ENCODE data around the gene PIAS1.
A peak's percentile ranks its signal among the peaks of the same experiment; 100 is the strongest.
"Not testable (repeated sequence)": the region's sequence is repeated elsewhere in the genome, so short reads cannot be mapped to it uniquely, and the experiment has no call there.

PIAS1 gene

DNA sequence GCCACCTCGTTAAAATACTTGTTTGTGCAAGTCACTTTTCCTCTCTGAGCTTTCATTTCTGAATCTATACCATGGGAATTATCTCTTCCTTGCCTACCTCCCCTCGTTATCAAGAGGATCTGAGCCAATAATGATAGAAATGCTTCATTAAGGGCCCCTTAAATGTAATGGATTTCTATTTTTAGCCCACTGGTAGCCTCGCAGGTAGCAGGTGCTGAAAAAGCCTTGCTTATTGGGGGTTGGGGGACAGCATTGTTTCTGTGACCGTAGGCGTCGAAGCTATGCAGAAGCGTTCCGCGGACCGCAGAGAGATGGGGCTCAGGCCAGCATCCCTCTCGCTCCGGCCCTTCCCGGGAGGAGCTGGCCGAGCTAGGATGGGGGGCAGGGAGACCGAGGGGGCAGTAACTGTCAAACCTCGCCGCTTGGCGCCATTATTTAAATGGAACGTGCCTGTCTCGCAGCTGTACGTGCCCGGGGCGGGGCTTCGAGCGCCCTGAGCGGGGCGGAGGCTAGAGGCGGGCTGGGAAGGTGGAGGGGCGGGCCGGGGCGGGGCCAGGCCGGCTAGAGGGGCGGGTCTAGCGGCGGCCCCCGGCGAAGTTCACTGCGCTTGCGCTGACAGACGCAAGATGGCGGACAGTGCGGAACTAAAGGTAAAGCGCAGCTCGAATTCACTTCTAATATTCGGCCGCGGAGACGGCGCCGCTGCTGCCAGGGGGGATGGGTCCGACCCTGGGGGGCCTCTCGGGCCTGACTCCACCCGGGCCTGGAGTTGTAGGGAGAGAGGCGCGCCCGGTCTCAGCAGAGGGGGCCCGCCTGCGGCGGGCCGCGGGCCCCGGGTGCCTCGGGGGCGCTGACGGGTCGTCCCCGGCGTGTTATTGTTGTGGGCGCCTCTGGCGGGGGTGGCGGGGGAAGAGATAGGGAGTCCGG, at the start of gene PIAS1:
PIAS1 (plus strand) TSS at position 615 of the 927 bp plus-strand sequence; CDS start at position 627, 12 bp downstream.
- Histone ChIP-seq H3K27me3 (ENCODE audit: low read depth) (no peaks in the 10 kb centered on the region), H3K9me3 (no peaks in the 10 kb centered on the region), H3K4me1 (peaks cover 41% of the 10 kb centered on the region), H3K36me3 (replicated peaks) (no peaks in the 10 kb centered on the region), H3K4me3 (peak within 1 kb of the TSS; percentile 83)
- peak; percentile 99 to 100 for DNase-seq (ENCODE audit: low spot score in 2 of 2)
- in situ Hi-C loops (cut with MboI; ENCODE audit: low sequenced_read_pairs), result no loop called here

DNA sequence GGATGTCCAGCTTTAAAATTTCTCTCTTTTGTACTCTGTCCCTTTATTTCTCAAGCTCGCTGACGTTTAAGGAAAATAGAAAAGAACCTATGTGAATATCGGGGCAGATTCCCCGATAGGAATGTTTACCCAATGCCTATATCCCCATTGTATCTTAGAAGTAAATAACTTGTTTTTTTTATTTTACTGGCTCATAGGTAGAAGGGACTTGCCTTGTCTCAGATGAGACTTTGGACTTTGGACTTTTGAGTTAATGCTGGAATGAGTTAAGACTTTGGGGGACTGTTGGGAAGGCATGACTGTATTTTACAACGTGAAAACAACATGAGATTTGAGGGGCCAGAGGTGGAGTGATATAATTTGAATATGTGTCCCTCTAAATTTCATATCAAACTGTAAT, 46.5 kb upstream of the PIAS1 start:
- H3K36me3 ChIP-seq (replicated peaks); H3K9me3 ChIP-seq; in situ Hi-C loops (cut with MboI; ENCODE audit: low sequenced_read_pairs); H3K4me3 ChIP-seq; DNase-seq (ENCODE audit: low spot score in 2 of 2); H3K4me1 ChIP-seq; H3K27me3 ChIP-seq (ENCODE audit: low read depth): not testable (repeated sequence)

DNA sequence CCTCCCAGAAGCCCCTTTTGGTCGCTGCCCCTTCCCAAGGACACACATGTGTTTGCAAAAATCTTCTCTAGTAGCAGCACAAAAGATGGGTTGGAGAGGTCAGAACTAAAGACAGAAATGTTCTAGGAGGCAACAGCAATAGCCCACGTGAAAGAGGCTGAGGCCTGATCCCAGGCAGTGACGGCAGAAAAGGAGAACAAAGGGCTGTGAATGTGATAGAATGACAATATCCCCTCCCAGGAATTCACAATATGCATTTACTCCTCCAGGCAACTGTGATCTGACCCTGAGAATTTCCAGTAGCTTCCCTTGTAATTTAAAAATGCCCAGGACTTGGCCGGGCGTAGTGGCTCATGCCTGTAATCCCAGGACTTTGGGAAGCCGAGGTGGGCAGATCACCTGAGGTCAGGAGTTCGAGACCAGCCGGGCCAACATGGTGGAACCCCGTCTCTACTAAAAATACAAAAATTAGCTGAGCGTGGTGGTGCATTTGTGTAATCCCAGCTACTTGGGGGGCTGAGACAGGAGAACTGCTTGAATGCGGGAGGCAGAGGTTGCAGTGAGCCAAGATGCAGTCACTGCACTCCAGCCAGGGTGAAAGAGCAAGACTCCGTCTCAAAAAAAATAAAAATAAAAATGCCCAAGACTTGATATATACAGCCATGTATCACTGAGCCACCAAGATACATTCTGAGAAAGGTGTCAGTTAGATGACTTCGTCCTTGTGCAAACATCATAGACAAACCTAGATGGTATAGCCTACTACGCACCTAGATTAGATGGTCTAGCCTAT, 43.6 kb upstream of the PIAS1 start:
- Histone ChIP-seq H3K27me3 (ENCODE audit: low read depth) (peaks cover 2% of the 10 kb centered on the region; the same call in 1 of the 2 replicates), H3K9me3 (no peaks in the 10 kb centered on the region), H3K4me1 (no peaks in the 10 kb centered on the region), H3K36me3 (replicated peaks) (no peaks in the 10 kb centered on the region), H3K4me3 (no peak overlapping the region)
- peak; percentile 55 to 66 for DNase-seq (ENCODE audit: low spot score in 2 of 2)
- in situ Hi-C loops (cut with MboI; ENCODE audit: low sequenced_read_pairs), result no loop called here

DNA sequence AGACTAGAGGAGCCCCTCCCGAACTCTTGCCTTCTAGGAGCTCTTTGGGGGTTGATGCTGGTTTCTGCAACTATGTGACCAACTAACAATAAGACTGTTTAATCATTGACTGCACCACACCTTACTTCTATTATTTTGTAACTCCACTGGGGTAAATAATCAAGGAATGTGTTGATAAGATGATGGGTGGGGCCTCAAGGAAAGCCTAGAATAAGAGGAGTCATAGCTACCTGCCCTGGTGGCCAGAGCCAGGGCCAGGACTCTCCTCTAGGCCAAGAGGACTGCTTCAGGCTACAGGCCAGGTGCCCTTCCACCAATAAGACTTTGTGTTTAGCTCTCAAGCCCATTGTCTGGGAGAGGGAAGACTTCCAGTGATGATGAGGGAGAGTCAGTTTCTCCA, 41.2 kb upstream of the PIAS1 start:
- H3K36me3 ChIP-seq (replicated peaks), result no peaks in the 10 kb centered on the region
- H3K9me3 ChIP-seq, result no peaks in the 10 kb centered on the region
- peaks cover 2% of the 10 kb centered on the region; the same call in 1 of the 2 replicates for H3K27me3 ChIP-seq (ENCODE audit: low read depth)
- in situ Hi-C loops (cut with MboI; ENCODE audit: low sequenced_read_pairs), result no loop called here
- no peak overlapping the region for H3K4me3 ChIP-seq
- DNase-seq (ENCODE audit: low spot score in 2 of 2), result no peak
- no peaks in the 10 kb centered on the region for H3K4me1 ChIP-seq

DNA sequence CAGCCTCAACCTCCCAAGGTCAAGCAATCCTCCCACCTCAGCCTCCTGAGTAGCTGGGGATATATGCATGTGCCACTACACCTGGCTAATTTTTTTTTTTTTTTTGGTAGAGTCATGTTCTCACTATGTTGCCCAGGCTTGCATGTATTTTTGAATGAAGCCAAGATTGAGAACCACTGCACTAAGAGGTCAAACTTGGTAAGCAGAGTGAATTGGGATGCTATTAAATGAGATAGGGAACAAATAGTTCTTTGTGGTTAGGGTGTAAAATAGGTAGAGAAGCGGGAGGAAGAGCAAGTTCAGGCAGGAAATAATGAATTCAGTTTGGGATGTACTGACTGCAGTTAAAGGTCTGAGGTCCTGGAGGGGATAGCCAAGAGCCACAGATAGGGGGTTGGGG, 39.9 kb upstream of the PIAS1 start:
- H3K36me3 ChIP-seq (replicated peaks), result no peaks in the 10 kb centered on the region
- in situ Hi-C loops (cut with MboI; ENCODE audit: low sequenced_read_pairs), result no loop called here
- peaks cover 2% of the 10 kb centered on the region; the same call in 1 of the 2 replicates for H3K27me3 ChIP-seq (ENCODE audit: low read depth)
- no peaks in the 10 kb centered on the region for H3K9me3 ChIP-seq
- no peak for DNase-seq (ENCODE audit: low spot score in 2 of 2)
- no peak overlapping the region for H3K4me3 ChIP-seq
- no peaks in the 10 kb centered on the region for H3K4me1 ChIP-seq

DNA sequence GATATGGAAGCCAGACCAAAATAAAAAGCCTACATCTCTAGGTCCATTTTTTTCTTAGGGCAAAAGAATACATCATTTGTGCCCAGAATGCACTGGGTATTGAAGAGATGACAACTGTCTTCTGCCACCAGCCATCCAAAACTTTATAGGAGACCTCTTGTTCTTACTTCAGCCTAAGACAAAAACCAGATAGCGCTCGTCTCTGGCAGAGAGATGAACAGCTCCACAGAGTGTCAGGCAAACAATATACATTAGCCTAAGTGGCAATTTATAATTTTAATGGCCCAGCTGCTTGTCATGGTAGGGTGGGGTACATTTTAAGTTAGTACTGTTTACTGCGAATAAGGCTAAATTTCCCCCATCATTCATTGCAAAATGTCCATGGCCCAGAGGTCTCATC, 38.9 kb upstream of the PIAS1 start:
- no peaks in the 10 kb centered on the region for H3K9me3 ChIP-seq
- no peaks in the 10 kb centered on the region for H3K36me3 ChIP-seq (replicated peaks)
- in situ Hi-C loops (cut with MboI; ENCODE audit: low sequenced_read_pairs), result no loop called here
- peaks cover 2% of the 10 kb centered on the region; the same call in 1 of the 2 replicates for H3K27me3 ChIP-seq (ENCODE audit: low read depth)
- H3K4me3 ChIP-seq, result no peak overlapping the region
- no peak for DNase-seq (ENCODE audit: low spot score in 2 of 2)
- no peaks in the 10 kb centered on the region for H3K4me1 ChIP-seq

DNA sequence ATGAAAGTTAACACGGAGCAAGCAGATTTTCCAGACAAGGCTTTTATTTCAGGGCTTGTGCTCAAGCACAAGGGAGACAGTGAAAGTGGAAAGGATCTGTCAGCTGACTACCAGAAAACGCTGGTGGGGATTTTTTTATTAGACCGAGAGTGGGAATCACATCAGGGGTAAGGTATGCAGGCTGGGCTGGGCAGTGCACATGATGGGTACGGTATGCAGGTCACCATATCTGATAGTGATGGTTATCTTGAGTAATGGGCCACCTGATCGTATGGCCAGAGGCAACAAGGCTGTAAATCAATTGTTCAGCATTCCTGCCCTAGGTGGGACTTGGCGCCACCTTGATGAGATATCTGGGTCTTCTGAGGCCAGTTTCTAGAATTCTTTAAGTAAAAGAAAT, 36.9 kb upstream of the PIAS1 start:
- H3K36me3 ChIP-seq (replicated peaks), result no peaks in the 10 kb centered on the region
- H3K4me1 ChIP-seq, result no peaks in the 10 kb centered on the region
- no peak for DNase-seq (ENCODE audit: low spot score in 2 of 2)
- peaks cover 2% of the 10 kb centered on the region; the same call in 1 of the 2 replicates for H3K27me3 ChIP-seq (ENCODE audit: low read depth)
- H3K4me3 ChIP-seq, result no peak overlapping the region
- in situ Hi-C loops (cut with MboI; ENCODE audit: low sequenced_read_pairs), result no loop called here
- H3K9me3 ChIP-seq, result no peaks in the 10 kb centered on the region

DNA sequence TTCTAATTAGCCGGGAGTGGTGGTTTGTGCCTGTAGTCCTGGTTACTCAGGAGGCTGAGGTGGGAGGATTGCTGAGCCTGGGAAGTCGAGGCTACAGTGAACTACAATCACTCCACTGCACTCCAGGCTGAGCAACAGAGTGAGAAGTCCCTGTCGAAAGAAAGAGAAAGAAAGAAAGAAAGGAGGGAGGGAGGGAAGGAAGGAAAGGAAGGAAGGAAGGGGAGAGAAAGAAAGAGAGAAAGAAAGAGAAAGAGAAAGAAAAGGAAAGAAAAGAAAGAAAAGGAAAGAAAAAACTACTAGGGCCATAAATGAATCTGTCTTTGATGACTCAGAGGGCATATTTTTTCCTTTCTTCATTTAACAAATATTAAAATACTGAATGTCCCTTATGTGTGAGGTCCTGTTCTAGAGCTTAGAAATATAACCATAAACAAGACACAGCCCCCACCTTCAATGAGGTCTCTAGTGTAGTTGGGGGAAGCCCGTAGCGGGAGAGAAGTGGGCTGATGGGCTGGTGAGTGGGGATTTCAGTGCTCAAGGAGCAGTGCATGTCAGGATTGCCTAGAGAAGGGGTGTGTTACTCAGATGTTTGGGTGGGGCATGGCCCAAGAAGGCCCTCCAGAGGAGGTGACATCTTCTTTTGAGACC, 35.2 kb upstream of the PIAS1 start:
- H3K9me3 ChIP-seq, result no peaks in the 10 kb centered on the region
- in situ Hi-C loops (cut with MboI; ENCODE audit: low sequenced_read_pairs), result no loop called here
- DNase-seq (ENCODE audit: low spot score in 2 of 2), result no peak

DNA sequence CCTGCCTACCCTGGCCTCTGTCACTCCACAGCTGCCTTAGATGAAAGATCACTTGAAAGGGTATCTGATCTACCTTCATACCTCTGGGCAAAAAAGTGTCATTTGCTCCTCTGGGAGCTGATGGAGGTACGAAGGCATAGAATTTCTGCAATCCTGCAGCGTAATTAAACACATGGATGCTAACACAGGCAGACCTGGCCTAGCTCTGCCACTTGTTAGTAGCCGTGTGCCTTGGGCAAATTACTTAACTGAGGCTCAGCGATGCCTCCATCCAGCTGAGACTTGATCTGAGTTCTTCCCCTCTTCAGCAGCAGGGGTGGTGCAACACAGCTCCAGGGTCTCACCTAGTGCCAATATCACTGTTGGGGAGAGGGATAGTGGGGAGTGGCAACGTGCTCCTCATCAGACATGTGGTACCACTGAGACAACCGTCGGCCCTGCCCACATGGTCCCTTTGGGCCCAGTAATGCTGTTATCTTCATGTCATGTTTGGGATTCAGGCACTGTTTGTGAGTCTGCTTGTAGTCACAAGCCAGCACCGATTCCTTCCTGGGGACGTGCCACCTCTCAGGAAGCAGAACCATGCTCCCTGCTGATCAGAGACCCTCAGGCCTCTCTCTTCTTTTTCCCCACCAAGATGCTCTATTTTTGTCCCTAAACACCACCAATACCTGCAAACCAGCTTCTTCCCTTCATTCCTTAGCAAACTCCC, 34.1 kb upstream of the PIAS1 start:
- H3K4me3 ChIP-seq, result no peak overlapping the region
- no peaks in the 10 kb centered on the region for H3K27me3 ChIP-seq (ENCODE audit: low read depth)
- no peak for DNase-seq (ENCODE audit: low spot score in 2 of 2)
- in situ Hi-C loops (cut with MboI; ENCODE audit: low sequenced_read_pairs), result no loop called here
- no peaks in the 10 kb centered on the region for H3K9me3 ChIP-seq
- H3K36me3 ChIP-seq (replicated peaks), result no peaks in the 10 kb centered on the region
- H3K4me1 ChIP-seq, result no peaks in the 10 kb centered on the region

More for the DNA sequence above, 35.2 kb upstream of the PIAS1 start:
- Histone ChIP-seq H3K36me3 (replicated peaks) (no peaks in the 10 kb centered on the region), H3K4me1 (no peaks in the 10 kb centered on the region), H3K27me3 (ENCODE audit: low read depth) (peaks cover 2% of the 10 kb centered on the region; the same call in 1 of the 2 replicates), H3K4me3 (no peak overlapping the region)

DNA sequence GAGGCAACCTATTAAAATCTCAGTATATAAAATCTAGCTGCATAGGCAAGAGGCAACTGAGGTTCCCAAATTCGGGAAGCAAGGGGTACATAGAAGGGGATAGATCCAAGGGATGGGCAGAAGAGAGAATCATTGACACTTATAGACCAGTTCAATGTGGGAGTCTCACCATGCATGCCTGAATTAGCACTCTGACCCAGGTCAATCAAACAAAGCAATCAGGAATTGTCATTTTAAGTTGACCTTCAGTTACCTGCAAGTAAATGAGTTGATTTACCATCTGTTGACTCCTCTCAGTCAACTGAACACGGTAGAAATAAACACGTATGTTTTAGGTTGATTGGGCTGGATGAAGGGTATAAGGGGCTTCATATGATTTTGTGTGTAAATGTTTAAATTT, 33.4 kb upstream of the PIAS1 start:
- Histone ChIP-seq H3K27me3 (ENCODE audit: low read depth) (no peaks in the 10 kb centered on the region), H3K36me3 (replicated peaks) (no peaks in the 10 kb centered on the region), H3K4me3 (no peak overlapping the region), H3K9me3 (no peaks in the 10 kb centered on the region), H3K4me1 (no peaks in the 10 kb centered on the region)
- DNase-seq (ENCODE audit: low spot score in 2 of 2), result no peak
- in situ Hi-C loops (cut with MboI; ENCODE audit: low sequenced_read_pairs), result no loop called here

DNA sequence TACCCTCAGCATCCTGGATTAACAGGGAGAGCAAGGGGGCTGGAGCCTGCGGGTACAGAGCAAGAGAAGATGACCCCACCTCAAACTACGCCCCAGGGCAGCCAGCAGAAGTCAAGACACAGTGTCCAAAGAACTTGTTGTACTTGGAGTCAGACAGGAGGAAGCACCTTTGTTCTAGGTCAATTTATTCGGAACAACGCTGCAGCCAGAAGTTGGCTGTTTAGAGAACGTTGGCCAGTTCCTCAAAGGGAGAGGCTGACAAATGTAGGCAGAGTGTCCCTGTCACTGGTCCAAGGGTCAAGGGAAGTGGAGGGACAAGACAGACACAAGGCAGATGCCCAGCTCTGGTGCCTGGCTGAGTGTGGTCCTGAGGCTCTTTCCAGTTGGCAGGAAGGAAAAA, 32.1 kb upstream of the PIAS1 start:
- no peak for DNase-seq (ENCODE audit: low spot score in 2 of 2)
- H3K4me3 ChIP-seq, result no peak overlapping the region
- peaks cover 5% of the 10 kb centered on the region for H3K4me1 ChIP-seq
- in situ Hi-C loops (cut with MboI; ENCODE audit: low sequenced_read_pairs), result no loop called here
- H3K27me3 ChIP-seq (ENCODE audit: low read depth), result no peaks in the 10 kb centered on the region
- H3K36me3 ChIP-seq (replicated peaks), result no peaks in the 10 kb centered on the region
- H3K9me3 ChIP-seq, result no peaks in the 10 kb centered on the region

DNA sequence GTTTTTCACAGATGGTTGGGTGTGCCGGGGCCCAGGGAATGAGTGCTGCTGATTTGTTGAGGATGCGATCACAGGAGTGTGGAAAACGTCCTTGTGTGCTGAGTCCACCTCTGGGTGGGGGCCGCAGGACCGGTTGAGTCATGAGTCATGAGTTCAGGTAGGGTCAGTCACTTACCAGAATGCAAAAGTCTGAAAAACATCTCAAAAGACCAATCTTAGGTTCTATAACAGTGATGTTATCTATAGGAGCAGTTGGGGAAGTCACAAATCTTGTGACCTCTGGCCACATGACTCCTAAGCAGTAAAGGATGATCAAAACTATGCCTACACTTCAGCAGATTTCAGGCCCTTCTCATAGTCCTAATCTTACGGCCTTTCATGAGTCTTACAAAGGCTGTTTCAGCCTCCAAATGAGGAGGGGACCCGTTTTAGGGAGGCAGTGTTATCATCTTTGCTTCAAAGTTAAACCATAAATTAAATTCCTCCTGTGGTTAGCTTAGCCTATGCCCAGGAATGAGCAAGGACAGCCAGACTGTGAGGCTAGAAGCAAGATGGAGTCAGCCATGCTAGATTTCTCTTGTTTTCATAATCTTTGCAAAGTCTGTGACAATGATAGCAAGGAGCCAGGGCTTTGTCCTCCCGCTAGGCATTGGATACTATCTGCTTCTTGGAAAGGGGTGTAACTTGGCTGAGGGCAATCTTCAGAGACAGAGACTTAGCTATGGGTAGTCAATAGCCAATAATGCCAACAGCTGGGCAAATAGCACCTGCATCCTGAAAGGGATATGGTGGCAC, 30.6 kb upstream of the PIAS1 start:
- Histone ChIP-seq H3K4me1 (peaks cover 5% of the 10 kb centered on the region), H3K27me3 (ENCODE audit: low read depth) (no peaks in the 10 kb centered on the region), H3K4me3 (no peak overlapping the region), H3K9me3 (no peaks in the 10 kb centered on the region), H3K36me3 (replicated peaks) (no peaks in the 10 kb centered on the region)
- DNase-seq (ENCODE audit: low spot score in 2 of 2), result no peak
- in situ Hi-C loops (cut with MboI; ENCODE audit: low sequenced_read_pairs), result no loop called here
